Endometrium (tissue), 2 donors: ENCODE measurements around the gene TSHZ2.
"Not testable (repeated sequence)": the region's sequence is repeated elsewhere in the genome, so short reads cannot be mapped to it uniquely, and the experiment has no call there.

Source experiments
- FAIRE-seq: peaks from 2 replicates; lab custom pipeline; 2012; peaks lifted over from hg19 to GRCh38; lab: Jason Lieb, UNC
- donor health status: control.
- donor health status: control.

Gene TSHZ2

DNA sequence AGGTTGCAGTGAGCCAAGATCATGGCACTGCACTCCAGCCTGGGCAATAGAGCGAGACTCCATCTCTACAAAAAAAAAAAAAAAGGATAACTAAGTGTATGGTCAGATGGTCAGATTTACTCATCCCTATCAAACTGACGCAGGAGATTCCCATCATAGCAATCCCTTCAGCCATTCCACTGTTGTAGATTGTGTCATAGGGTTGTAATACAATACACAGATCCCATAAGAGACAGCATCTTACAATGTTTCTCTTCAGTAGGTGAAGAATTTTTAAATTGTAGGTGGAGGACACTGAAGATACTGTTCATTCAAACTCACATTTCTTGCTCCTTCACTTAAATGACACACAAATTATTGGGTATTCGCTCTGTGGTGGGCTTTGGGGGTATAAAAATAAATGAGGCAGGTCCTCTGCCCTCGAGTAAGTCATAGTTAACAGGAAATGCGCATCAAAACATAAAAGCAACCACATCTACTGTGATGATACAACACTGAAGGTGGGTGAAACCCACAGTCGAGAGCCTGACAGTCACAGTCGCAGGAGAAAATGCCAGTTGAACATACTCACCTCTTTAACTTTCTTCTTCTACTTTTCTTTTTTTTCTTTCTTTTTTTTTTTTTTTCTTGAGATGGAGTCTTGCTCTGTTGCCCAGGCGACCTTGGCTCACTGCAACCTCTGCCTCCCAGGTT lies 416.0 kb downstream of the TSHZ2 start:
- no peak for FAIRE-seq

DNA sequence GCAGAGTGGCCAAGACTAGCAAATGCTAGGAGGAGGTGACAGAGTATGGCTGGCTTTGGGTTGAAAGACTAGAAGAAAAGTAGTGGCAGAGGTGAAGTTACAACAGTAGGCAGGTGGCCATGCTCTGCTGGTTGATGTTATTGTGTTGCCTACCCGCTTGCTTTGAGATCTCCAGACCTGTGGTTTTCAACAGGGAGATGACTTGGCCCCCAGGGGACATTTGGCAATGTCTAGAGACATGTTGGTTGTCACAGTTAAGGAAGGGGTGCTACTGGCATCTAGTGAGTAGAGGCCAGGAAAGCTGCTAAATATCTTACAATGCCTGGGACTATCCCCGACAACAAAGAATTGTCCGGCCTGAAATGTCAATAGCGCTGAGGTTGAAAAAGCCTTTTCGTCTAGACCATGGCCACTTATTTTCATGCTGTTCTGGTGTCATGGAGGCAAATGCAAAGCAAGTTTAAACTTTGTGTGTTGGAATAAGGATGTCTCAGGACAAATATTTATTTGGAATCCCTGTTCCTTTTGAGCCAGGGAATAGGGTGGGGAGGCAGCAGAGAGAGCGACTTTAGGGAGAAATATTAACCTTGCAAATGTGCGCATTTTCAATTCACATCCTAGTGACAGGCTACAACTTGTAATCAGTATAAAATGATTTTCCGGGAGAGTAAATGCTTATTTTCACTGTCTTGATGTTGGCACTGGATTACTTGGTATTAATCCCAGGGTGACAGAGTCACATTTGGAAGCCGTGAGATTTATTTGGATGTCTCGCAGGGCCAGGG lies 417.6 kb downstream of the TSHZ2 start:
- no peak for FAIRE-seq

DNA sequence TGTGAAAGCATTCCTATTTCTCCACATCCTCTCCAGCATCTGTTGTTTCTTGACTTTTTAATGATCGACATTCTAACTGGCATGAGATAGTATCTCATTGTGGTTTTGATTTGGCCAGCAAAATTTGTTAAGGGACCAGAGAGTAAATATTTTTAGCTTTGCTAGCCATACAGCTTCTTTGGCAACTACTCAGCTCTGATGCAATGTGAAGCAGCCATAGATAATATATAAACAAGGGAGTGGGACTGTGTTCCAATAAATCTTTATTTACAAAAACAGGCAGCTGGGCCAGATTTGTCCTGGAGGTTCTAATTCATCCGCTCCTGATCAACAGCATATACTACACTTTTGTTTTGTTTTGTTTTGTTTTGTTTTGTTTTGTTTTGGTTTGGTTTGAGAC lies 418.6 kb downstream of the TSHZ2 start:
- no peak for FAIRE-seq

DNA sequence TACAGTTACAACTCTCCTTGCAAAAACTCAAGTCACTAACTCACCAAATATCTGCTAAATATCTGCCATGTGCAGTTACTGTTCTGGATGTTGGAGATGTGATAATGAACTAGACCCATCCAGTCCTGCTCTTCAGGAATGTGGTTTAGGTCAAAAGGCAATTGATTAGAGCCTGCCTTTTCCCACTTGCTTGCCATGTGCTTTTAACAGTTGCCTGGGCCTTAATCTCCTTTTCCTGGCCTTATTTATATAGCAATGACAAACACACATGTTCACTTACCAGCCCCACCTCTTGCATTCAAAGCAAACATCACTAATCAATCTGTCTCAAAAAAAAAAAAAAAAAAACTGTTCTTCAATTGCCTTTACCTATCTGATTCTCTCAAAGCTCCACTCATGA lies 422.3 kb downstream of the TSHZ2 start:
- FAIRE-seq = no peak

DNA sequence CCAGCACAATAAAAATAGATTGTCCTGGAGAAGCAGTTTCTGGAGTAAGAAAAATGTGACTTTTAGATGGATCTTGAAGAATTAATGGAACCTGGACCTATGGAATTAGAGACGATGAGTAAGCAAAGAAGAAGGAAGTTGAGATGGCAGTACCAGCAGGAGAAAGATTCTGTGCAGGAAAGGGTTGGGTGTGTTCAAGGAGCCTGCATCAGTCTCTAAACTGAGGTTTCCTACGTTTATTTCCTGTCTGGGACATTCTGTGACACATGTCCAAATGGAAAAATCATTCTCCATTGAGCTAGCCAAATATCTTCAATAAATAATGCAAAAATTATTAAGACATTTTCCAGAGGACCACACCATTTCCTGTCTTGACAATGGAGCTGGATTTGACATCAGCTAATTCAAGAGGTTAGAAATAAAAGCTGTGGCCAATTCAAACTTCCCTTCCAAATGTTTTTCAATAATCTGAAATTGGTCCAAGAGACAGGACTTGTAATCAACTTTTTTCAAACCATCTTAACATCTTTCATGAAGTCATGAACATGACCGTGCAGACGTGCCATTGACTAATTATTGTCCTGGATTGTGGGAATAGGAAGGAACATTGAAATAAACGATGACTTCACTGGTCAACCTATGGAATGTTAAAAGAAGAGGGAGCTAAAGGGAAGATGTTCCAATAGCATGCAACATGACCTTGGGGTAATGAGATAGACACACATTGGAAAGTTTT lies 423.2 kb downstream of the TSHZ2 start:
- no peak for FAIRE-seq

DNA sequence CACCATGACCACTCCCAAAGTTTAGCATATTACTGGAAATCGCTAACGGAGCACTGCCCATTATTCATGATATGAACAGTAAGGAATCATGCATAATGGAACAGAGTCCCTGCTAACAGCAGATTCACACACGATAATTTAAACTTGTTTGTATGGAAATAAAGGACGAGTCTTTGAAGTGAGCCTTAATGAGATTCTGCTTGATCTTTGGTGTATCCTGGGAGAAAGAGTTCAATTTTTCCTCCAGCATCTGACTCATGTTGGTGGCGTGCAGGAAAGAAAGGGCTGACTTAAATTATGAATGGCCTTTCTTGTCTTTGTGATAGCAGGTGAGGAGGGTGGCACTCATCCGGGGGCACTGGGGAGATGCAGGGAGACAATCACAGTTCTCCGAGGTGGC lies 426.9 kb downstream of the TSHZ2 start:
- no peak for FAIRE-seq

DNA sequence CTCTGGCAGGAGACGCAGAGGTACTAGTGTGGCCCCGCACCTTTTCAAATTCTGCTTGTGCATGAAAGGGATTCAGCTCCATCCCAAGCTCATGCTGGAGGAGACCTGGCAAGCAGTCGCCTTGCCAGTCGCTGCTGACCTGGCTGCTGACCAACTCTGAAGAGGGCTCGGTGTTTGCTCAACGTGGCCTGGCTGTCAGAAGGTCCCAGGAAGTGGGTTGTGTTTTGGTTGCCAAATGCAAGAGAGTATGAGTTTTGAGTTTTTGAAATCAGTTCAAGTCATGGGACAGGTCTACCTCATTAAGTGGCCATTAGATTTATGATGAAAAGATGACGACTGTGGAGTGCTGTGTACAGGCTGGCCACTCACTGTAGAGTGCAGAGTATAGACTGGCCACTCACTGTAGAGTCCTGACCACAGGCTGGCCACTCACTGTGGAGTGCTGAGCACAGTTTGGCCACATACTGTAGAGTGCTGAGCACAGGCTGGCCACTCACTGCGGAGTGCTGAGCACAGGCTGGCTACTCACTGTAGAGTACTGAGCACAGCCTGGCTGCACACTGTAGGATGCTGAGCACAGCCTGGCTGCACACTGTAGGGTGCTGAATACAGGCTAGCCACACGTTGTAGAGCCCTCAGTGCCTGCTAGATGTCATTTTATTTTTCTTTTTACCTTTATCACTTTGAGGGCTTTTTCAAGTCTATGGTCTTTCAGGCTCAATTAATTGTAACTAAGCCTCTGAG lies 427.6 kb downstream of the TSHZ2 start:
- no peak for FAIRE-seq

DNA sequence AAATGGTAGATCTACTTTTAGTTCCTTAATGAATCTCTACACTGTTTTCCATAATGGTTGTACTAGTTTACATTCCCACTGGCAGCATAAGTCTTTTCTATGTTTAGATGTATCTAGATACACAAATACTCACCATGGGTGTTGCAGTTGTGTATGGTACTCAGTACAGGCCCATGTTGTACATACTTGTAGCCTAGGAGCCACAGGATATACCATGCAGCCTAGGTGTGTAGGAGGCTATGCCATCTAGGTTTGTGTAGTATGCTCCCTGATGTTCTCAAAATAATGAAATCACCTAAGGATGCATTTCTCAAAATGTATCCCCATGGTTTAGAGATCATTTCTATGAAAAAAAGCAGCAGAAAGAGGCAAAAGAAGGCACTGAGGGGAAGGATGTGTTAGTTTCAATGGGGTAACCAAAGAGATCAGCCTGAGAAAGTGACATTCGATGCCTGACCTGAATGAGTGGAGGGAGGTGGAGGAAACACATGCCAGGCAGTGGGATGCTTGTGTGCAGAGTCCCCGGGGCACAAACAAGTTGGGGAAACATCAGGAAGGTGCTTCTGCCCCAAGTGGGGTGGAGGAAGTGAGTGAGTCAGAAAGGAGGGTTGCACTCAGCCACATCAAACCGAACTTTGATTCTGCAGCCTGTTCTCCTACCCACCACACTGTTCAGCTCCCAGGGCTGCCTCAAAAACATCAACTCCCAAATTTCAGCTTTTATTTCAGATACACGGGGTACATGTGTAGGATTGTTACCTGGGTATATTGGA lies 430.3 kb downstream of the TSHZ2 start:
- no peak for FAIRE-seq

DNA sequence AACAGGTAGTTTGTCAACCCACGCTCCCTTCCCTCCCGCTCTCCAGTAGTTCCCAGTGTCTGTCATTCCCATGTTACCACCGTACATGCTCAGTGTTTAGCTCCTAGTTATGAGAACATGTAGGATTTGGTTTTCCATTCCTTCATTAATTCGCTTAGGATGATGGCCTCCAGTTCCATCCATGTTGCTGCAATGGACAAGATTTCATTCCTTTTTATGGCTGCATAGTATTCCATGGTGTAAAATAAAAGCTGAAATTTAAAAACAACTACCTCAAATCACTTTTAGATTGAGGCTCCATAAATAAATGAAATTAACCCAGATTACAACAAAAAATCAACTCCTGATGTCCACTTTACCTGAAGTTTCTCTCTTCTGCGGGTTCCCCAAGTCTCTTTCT lies 430.9 kb downstream of the TSHZ2 start:
- no peak for FAIRE-seq

DNA sequence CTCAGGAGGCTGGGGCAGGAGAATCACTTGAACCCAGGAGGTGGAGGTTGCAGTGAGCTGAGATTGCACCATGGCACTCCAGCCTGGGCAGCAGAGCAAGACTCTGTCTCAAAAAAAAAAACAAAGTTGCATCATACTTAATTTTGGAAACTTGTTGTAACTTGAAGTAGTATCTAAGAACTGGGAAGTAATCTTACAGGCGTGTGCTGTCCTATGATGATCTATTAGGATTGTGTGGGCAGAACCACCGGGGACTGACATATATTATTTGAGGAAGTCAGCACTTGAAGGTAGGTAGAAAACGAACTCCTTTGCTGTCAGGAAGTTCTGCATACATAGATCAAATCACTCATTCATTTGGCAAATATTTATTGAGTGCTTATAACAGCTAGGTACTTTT lies 433.0 kb downstream of the TSHZ2 start:
- no peak for FAIRE-seq

DNA sequence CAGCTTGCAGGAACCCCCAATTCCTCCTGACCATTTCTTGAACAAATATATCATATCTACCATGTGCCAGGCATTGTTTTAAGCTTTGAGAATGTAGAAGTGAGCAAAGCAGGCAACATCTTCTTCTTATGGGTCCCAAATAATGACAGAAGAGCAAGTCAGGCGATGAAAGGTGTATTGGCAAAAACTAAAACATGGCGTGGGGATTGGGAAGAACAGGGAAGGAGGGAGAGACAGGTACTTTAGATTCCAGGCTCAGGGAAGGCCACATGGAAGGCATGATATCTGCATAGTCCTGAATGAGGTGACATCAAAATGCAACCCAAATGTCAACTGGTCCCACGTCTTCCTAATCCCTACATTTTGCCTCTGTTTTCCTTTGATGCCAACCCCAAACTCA lies 434.4 kb downstream of the TSHZ2 start:
- no peak for FAIRE-seq

DNA sequence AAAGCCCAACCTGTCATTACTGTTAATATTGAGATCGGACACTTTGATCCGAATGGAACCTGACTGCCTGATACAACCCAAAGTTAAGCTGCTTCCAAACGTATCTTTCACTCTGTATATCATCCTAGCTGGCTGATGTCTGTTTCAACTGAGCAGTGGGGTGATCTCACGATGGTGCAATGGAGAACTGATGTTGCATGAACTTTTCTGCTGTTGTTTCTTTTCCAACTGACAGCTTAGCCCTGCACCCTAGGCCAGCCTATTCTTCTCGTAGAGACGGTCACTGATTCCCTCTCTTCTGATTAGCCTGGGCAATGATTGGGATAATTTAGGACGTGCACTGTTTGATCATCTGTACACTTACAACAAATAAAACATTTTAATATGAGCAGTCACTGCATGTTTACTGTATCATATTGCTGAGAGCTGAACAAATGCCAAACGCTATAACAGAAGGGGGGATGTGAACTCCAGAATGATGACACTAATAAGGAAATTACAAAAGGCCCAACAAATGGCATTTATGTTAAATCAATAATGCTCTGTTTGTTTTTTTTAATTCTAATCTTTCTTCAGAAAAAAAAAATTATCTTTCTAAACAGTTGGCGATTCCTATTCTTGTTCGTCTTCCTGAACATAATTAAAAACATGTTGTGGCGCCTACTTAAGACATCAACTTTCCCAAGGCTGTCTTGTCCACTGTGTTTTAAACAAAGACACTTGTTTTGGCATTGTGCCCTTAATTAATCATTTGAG lies 436.7 kb downstream of the TSHZ2 start:
- FAIRE-seq = no peak

DNA sequence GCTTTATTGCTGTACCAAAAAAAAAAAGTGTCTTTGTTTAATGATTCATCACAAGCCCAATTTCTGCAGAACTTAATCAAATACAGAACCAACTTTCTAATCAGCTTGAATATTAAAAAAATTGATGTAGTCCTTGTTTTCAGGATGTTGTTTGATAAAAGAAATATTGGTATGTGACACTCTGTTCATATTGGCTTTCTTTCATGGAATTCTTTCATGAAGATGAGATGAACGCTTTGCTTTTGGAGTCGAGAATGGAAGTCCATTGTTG lies 437.2 kb downstream of the TSHZ2 start:
- peak; percentile 67 for FAIRE-seq

DNA sequence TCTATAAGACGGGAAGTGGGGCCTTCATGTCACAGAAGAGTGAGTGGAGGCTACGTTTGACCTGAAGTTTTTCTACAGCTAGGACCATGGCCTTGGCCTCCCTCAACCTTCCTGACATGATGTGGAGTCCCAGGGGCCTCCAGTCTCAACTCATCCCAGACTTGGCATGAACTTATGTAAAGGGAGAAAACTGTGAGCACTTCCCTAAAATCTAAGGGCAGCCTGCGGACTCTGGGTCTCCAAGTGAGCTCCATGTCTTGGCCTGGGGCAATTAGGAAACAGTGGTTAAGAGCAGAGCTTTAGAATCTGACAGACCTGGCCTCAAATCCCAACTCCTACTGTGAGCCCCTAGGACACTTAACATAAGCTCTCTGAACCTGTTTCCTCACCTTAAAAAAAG lies 439.0 kb downstream of the TSHZ2 start:
- no peak for FAIRE-seq

DNA sequence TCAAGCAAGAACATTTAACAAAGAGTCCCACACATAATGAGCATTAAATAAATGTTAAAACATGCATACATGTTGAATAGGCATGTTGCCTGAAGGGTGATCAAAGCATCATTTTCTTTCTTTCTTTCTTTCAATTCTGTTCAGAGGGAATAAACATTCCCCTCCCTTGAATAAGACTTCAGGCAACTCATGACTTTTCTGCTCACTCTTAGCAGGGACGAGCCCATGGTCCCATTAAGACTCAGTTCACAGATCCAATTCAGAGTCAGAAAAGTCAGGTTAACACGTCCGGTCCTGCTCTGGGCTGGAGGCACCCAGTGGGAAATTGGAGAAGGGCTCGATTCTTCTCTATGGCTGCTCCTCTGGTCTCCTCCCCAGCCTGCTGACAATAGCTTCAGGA lies 439.7 kb downstream of the TSHZ2 start:
- FAIRE-seq = no peak

DNA sequence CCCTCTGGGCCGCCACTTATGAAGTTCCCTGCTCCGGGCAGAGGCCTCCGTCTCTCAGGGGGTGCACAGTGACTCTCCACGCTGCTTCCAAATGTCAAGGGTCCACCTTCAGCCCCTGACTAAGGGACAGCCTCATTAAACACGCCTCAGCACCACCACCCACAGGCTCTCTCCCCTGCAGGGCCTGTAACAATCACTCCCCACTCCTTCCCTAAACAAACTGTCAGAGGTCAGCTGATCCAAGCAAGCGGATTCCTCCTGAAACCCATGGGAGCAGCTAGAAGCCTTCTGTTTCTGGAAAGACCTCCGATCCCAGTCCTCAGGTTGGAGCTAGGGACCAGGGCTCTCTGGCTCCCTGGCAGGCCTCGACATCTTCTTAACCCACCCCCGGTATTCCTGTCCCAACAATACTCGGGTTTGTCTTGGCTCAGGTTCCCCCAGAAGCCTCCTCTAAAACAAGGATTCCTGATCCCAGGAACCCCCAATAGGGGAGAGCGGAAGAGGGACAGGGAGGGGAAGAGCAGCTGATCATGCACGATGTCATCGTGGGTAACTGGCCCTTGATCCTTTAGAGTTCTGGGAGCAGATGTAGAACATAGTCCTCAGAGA lies 440.5 kb downstream of the TSHZ2 start:
- no peak for FAIRE-seq

DNA sequence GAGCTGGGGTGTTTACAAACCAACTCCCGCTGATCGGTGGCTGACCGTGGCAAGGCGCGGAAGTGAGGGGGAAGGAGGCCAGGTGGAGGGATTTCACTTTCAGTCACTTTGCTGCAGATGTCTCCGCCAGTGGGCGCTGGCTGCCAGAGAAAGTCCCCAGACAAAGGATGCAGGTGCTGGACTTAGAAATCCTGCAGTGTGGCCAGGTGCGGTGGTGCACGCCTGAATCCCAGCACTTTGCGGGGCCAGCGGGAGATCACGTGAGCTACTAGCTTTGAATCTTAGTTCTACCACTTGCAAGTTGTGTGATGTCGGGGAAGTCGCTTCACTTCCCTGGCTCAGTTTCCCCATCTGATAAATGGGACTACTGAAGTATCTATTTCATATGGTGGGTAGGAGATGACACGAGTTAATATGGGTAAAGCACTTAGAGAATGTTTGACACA lies 441.1 kb downstream of the TSHZ2 start:
- no peak for FAIRE-seq

DNA sequence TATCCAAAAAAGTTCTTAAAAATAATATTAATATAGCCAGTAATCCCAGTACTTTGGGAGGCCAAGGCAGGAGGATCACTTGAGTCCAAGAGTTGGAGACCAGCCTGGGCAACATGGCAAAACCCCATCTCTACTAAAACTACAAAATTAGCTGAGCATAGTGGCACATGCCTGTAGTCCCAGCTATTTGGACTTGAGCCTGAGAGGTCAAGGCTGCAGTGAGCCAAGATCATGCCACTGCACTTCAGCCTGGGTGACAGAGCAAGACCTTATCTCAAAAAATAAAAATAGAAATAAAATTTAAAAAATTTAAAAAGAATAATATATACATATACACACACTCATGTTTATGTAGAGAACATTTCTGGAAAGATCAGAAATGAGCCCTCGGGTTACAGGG lies 441.7 kb downstream of the TSHZ2 start:
- not testable (repeated sequence) for FAIRE-seq

DNA sequence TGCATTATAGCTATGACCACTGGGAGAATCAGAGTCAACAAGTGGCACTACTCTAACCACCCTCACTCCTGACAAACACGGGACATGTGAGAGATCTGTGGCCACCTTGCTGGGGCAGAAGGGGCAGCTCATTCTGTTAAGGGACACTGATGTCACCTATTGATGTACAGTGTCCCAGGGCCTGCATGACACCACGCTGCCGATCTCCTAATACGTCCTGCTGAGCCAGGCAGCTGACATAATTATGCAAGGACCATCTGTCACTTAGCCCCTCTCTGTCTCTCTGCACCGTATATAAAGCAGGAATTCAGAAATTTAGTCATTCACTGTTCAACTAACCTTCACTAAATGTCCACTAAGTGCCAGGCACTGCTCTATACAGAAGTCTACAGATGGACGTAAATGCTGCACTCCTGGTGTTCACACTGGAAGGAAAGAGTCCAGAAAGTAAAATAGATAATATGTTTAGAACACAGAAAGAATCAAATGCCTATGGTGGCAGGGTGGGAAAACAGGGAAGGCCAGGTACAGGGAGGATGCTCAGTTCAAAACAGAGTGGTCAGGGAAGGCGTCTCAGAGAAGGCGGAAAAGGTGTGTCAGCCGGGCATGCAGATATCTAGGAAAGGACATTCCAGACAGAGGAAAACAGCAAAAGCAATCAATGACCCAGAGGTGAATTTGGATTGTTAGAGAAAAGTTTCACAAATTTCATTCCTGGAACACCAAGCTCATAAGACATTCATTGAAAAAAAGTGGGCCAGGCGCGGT lies 447.7 kb downstream of the TSHZ2 start:
- no peak for FAIRE-seq

DNA sequence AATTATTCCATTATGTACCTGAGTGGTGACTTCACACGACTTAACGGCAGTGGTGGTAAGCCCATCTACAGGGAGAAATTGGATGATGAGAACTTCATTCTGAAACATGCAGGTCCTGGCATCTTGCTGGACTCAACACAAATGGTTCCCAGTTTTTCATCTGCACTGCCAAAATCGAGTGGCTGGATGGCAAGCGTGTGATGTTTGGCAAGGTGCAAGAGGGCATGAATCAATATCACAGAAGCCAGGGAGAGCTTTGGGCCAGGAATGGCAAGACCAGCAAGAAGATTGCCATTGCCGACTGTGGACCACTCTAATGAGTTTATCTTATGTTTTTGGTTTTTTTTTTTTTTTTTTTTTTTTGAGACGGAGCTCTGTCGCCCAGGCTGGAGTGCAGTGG lies 449.2 kb downstream of the TSHZ2 start:
- FAIRE-seq = no peak
